ENCODE results near the gene AP1S1.

GRCh38 chr7:101118856-101119255, 35.4 kb upstream of the AP1S1 start:
- TF ChIP-seq EZH2 (IDR thresholded peaks at IDR 0.05; ENCODE audit: low read length) = no peak
- TF ChIP-seq, protein P1, sequence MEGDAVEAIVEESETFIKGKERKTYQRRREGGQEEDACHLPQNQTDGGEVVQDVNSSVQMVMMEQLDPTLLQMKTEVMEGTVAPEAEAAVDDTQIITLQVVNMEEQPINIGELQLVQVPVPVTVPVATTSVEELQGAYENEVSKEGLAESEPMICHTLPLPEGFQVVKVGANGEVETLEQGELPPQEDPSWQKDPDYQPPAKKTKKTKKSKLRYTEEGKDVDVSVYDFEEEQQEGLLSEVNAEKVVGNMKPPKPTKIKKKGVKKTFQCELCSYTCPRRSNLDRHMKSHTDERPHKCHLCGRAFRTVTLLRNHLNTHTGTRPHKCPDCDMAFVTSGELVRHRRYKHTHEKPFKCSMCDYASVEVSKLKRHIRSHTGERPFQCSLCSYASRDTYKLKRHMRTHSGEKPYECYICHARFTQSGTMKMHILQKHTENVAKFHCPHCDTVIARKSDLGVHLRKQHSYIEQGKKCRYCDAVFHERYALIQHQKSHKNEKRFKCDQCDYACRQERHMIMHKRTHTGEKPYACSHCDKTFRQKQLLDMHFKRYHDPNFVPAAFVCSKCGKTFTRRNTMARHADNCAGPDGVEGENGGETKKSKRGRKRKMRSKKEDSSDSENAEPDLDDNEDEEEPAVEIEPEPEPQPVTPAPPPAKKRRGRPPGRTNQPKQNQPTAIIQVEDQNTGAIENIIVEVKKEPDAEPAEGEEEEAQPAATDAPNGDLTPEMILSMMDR (optimal IDR thresholded peaks at IDR 0.05 in 1 of 3, IDR thresholded peaks at IDR 0.05 in 1 of 3, conservative IDR thresholded peaks at IDR 0.05 in 1 of 3; ENCODE audit: extremely low read depth in 1 of 3, insufficient read depth in 2 of 3, low read length in 3 of 3) = no peak

Data from keratinocyte (primary cell).